ENCODE data around the gene CDC45. TPM values are rescaled to one million over a fixed set of nuclear protein-coding genes. Genes with fewer than 3 reads are reported as not detected.

The CDC45 gene
- total and polyA plus RNA-seq, 2 of the 13 experiments (the other 11 are each of a cell fraction or from before 2014, with no cell fraction given): 14.4 to 36.3 TPM

DNA sequence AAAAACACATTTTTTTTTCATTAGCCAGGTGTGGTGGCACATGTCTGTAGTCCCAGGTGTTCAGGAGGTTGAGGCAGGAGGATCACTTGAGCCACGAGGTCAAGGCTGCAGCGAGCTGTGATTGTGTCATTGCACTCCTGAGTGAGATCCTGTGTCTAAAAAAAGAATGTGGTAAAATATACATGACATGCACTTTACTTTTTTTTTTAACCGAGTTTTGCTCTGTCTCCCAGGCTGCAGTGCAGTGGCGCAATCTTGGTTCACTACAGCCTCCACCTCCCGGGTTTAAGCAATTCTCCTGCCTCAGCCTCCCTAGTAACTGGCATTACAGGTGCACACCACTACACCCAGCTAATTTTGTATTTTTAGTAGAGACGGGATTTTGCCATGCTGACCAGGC, 67.0 kb downstream of the CDC45 start (continued):
- TF ChIP-seq MNT (IDR thresholded peaks at IDR 0.05): peak; percentile 44; the same call in 1 of the 2 replicates

DNA sequence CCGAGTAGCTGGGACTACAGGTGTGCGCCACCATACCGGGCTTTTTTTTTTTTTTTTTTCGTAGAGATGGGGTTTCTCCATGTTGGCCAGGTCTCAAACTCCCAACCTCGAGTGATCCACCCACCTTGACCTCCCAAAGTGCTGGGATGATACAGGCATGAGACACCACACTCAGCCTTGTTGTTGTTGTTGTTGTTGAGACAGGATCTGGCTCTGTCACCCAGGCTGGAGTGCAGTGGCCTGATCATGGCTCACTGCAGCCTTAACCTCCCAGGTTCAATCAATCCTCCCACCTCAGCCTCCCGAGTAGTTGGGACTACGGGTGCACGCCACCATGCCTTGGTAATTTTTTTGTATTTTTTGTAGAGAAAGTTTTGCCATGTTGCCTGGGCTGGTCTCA, 67.9 kb downstream of the CDC45 start:
- 59% methylated on average over 7 of the region's 8 CpGs for WGBS (ENCODE audit: low lambda C conversion rate)
- in situ Hi-C loops (cut with HindIII; ENCODE audit: extremely low pct_ligation_motif_present, low pct_unique_long_range_greater_than_20kb) (loop anchor here (10.0 kb wide), 1 partner anchor 63 kb away; no protein-coding TSS in a partner anchor), intact Hi-C loops (cut with micrococcal nuclease; ENCODE audit: unreplicated experiment) (no loop called here)
- ChIA-PET CTCF (ENCODE audit: low intra/inter-chr PET ratio, low total read pairs) (no interaction called here), POLR2A (no interaction called here)
- Histone ChIP-seq H3K36me3 (replicated peaks in 1 of 2; ENCODE audit: control insufficient read depth in 1 of 2, insufficient read depth in 2 of 2, low read length in 2 of 2) (no peaks in the 10 kb centered on the region), H4K20me1 (ENCODE audit: insufficient read depth, low read length) (no peaks in the 10 kb centered on the region), H3K27me3 (ENCODE audit: control insufficient read depth in 1 of 2, insufficient read depth in 2 of 2, low read length in 2 of 2) (peaks cover 1 to 14% of the 10 kb centered on the region in 2 experiments; a peak in 2 of 5 replicates), H3K4me1 (ENCODE audit: insufficient read depth, low read length) (peaks cover 24% of the 10 kb centered on the region), H2AFZ (ENCODE audit: low read length) (no peak overlapping the region), H3K9ac (ENCODE audit: insufficient read depth, low read depth, low read length) (no peak overlapping the region), H3K27ac (ENCODE audit: extremely low read length, insufficient read depth, low read length) (no peak overlapping the region), H3K4me2 (ENCODE audit: low read depth, low read length) (no peak overlapping the region), H3K79me2 (ENCODE audit: insufficient read depth, low read length) (no peaks in the 10 kb centered on the region), H3K9me3 (ENCODE audit: low read length) (no peaks in the 10 kb centered on the region), H3K4me3 (replicated peaks in 1 of 3; ENCODE audit: insufficient read depth in 1 of 3, low read depth in 2 of 3, low read length in 3 of 3) (no peak overlapping the region)
- no TSS peak for BruUV-seq (replicated peaks)
- no peak for FAIRE-seq
- ATAC-seq: no peak
- no peak for DNase-seq (ENCODE audit: low spot score)
- TF ChIP-seq ZNF138 (CRISPR knock-in tag; IDR thresholded peaks at IDR 0.05; ENCODE audit: low read depth) (no peak), ZNF580 (CRISPR knock-in tag; IDR thresholded peaks at IDR 0.05; ENCODE audit: borderline replicate concordance, low read depth) (no peak), SRSF9 (IDR thresholded peaks at IDR 0.05; ENCODE audit: borderline replicate concordance, insufficient read depth, low read depth, low read length, poor library complexity, severe bottlenecking) (no peak), GLI4 (CRISPR knock-in tag; IDR thresholded peaks at IDR 0.05; ENCODE audit: borderline replicate concordance) (no peak), PATZ1 (CRISPR knock-in tag; IDR thresholded peaks at IDR 0.05) (no peak), ZNF331 (CRISPR knock-in tag; IDR thresholded peaks at IDR 0.05) (no peak), AHR (CRISPR knock-in tag; IDR thresholded peaks at IDR 0.05) (no peak), YEATS2 (CRISPR knock-in tag; IDR thresholded peaks at IDR 0.05; ENCODE audit: borderline replicate concordance) (no peak), SNAI1 (CRISPR knock-in tag; IDR thresholded peaks at IDR 0.05; ENCODE audit: borderline replicate concordance) (no peak), KLF11 (CRISPR knock-in tag; IDR thresholded peaks at IDR 0.05) (no peak), ZNF737 (CRISPR knock-in tag; IDR thresholded peaks at IDR 0.05; ENCODE audit: borderline replicate concordance) (no peak), MAF1 (CRISPR knock-in tag; IDR thresholded peaks at IDR 0.05; ENCODE audit: borderline replicate concordance) (no peak), ZNF557 (CRISPR knock-in tag; IDR thresholded peaks at IDR 0.05) (no peak), FOXP1 (IDR thresholded peaks at IDR 0.05) (no peak), FOXP1 (CRISPR knock-in tag; IDR thresholded peaks at IDR 0.05) (no peak), ZNF136 (CRISPR knock-in tag; IDR thresholded peaks at IDR 0.05; ENCODE audit: low read depth) (no peak), FOXC1 (CRISPR knock-in tag; IDR thresholded peaks at IDR 0.05; ENCODE audit: borderline replicate concordance) (no peak)
- TF ChIP-seq, protein P1, sequence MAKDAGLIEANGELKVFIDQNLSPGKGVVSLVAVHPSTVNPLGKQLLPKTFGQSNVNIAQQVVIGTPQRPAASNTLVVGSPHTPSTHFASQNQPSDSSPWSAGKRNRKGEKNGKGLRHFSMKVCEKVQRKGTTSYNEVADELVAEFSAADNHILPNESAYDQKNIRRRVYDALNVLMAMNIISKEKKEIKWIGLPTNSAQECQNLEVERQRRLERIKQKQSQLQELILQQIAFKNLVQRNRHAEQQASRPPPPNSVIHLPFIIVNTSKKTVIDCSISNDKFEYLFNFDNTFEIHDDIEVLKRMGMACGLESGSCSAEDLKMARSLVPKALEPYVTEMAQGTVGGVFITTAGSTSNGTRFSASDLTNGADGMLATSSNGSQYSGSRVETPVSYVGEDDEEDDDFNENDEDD (CRISPR knock-in tag; IDR thresholded peaks at IDR 0.05; ENCODE audit: borderline replicate concordance): no peak
- TF ChIP-seq, protein P2, sequence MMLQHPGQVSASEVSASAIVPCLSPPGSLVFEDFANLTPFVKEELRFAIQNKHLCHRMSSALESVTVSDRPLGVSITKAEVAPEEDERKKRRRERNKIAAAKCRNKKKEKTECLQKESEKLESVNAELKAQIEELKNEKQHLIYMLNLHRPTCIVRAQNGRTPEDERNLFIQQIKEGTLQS (CRISPR knock-in tag; IDR thresholded peaks at IDR 0.05): no peak

Measured in HepG2 (cell line).